OCI-LY1 (cell line): ENCODE data around the gene EDC3.

Experiments used
- EZH2 ChIP-seq: fragments of 200-600 bp; sonication (generic), shearing (Covaris generic); IDR thresholded peaks from 2 replicates; pipeline ENCODE4 v1.8.0; 2017; ENCODE audit warnings: borderline replicate concordance, mixed run types, mild to moderate bottlenecking, antibody characterized with exemption, low read length, moderate library complexity, mixed read lengths
- TF ChIP-seq, protein P1 (sequence below): fragments of 200-600 bp; sonication (generic), shearing (Covaris generic); IDR thresholded peaks from 2 replicates; pipeline ENCODE4 v1.5.1; 2017; ENCODE audit warnings: mild to moderate bottlenecking, antibody characterized with exemption, low read length, moderate library complexity, mixed read lengths

DNA sequence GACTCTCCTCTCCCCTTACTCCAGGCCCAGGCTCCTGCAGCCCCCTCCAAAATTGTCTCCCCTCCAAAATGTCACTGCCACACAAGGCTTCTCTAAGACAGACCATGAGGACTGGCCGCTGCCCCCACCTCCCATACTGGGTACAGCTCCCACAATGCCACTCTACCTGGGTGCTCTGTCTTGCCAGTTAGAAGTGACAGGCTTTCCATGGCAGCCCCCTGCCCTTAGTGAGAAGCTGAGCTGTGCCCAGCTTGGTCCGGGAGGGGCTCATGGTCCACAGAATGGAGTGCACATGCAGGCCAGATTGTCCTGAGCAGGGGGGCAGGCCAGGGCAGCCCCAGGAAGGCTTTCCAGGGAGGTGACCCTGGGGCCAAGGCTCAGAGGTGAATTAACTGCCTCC is 83.1 kb downstream of the EDC3 start:
- TF ChIP-seq, protein P1, sequence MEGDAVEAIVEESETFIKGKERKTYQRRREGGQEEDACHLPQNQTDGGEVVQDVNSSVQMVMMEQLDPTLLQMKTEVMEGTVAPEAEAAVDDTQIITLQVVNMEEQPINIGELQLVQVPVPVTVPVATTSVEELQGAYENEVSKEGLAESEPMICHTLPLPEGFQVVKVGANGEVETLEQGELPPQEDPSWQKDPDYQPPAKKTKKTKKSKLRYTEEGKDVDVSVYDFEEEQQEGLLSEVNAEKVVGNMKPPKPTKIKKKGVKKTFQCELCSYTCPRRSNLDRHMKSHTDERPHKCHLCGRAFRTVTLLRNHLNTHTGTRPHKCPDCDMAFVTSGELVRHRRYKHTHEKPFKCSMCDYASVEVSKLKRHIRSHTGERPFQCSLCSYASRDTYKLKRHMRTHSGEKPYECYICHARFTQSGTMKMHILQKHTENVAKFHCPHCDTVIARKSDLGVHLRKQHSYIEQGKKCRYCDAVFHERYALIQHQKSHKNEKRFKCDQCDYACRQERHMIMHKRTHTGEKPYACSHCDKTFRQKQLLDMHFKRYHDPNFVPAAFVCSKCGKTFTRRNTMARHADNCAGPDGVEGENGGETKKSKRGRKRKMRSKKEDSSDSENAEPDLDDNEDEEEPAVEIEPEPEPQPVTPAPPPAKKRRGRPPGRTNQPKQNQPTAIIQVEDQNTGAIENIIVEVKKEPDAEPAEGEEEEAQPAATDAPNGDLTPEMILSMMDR, result no peak
- no peak for TF ChIP-seq EZH2
